Measurements from ENCODE around the gene GRHPR.

Gene GRHPR

DNA sequence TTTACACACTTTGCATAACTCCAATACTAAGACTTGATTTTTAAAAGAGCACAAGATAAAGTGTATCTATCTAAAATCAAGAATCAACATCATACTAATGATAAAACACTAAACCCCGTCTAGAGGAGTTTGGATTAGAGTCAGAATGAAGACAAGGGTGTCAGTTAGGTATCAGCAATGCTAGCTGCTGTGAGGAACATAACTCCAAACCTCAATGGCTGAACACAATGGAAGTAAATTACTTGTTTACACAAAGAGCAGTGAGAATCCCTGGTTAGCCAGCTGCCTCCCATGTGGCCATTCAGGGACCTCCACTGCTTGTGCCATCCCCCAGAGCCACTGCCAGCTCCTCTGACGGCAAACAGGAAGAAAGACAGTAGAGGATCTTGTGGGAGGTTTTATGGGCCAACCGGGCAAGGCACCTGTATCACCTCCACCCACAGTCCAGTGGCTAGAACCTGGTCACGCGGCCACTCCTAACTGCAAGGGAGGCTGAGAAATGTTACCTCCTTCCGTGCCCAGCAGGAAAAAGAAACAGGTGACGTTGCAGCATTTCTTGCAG, 24.0 kb upstream of the GRHPR start:
- no peak for DNase-seq (ENCODE audit: low read depth)
- H3K4me3 ChIP-seq (ENCODE audit: low read length), result no peak overlapping the region
- TF ChIP-seq CTCF (IDR thresholded peaks at IDR 0.05; ENCODE audit: insufficient read depth, low read depth, low read length, missing control alignments), result no peak

GRCh38 chr9:37399336-37399735, 23.2 kb upstream of the GRHPR start:
- no peak for TF ChIP-seq CTCF (IDR thresholded peaks at IDR 0.05; ENCODE audit: insufficient read depth, low read depth, low read length, missing control alignments)
- no peak for DNase-seq (ENCODE audit: low read depth)
- H3K4me3 ChIP-seq (ENCODE audit: low read length), result no peak overlapping the region

DNA sequence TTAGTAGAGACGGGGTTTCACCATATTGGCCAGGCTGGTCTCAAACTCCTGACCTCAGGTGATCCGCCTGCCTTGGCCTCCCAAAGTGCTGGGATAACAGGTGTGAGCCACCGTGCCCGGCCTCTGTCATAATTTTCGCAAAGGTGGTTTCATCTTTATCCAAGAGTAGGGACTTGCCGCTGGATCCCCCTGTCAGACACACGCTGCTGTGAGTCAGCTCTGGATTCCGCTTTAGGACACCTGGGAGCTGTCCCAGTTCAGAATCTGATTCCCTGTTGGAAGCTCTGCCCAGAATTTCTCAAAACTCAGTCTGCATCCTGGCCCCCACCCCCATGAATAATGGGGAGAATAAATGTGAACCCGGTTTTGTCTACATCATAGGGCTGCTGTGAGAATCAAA, 17.9 kb upstream of the GRHPR start:
- TF ChIP-seq CTCF (IDR thresholded peaks at IDR 0.05; ENCODE audit: insufficient read depth, low read depth, low read length, missing control alignments), result no peak
- peak; percentile 32 for DNase-seq (ENCODE audit: low read depth)
- H3K4me3 ChIP-seq (ENCODE audit: low read length), result no peak overlapping the region

DNA sequence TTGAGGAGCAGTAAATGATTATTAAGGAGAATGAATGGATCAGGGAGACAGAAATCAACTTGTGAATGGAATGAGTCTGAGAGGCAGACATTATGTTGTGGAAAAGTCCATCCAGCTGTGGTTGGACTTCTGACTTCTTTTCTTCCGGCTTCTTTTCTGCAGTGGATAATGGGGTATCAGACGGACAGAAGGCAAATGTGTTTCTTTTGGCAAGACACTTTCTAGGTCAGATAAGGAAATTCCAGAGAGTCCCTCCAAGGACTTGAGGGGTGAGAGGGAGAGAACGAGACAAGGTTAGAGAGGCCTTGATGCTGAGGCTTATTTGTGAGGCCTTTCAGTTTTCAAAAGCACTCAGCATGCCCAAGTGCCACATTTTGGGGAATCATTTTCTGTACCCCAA, 17.1 kb upstream of the GRHPR start:
- no peak overlapping the region for H3K4me3 ChIP-seq (ENCODE audit: low read length)
- no peak for TF ChIP-seq CTCF (IDR thresholded peaks at IDR 0.05; ENCODE audit: insufficient read depth, low read depth, low read length, missing control alignments)
- DNase-seq (ENCODE audit: low read depth), result no peak

GRCh38 chr9:37405764-37406380, 16.6 kb upstream of the GRHPR start:
- TF ChIP-seq CTCF (IDR thresholded peaks at IDR 0.05; ENCODE audit: insufficient read depth, low read depth, low read length, missing control alignments), result no peak

GRCh38 chr9:37406603-37407401, 15.7 kb upstream of the GRHPR start:
- DNase-seq (ENCODE audit: low read depth), result peak; percentile 33
- no peak for TF ChIP-seq CTCF (IDR thresholded peaks at IDR 0.05; ENCODE audit: insufficient read depth, low read depth, low read length, missing control alignments)
- no peak overlapping the region for H3K4me3 ChIP-seq (ENCODE audit: low read length)

More at GRCh38 chr9:37405764-37406380, 16.6 kb upstream of the GRHPR start:
- H3K4me3 ChIP-seq (ENCODE audit: low read length), result no peak overlapping the region
- no peak for DNase-seq (ENCODE audit: low read depth)

Data from epithelial cell of esophagus (primary cell).